T-helper 17 cell (primary cell): ENCODE measurements around the gene KRT5. TPM values are rescaled to one million over a fixed set of nuclear protein-coding genes. Genes with fewer than 3 reads are reported as not detected.
"Not testable (repeated sequence)": the region's sequence is repeated elsewhere in the genome, so short reads cannot be mapped to it uniquely, and the experiment has no call there.

ENCODE experiments used
- ATAC-seq: fragments of 150-1000 bp; cut with Tn5 transposase; 2 replicates; pipeline ENCODE4 v1.10.0; 2021; ENCODE audit warnings: mild to moderate bottlenecking, moderate library complexity
- DNase-seq, 3 donors: peaks; one replicate each; pipeline versions ENCODE4 v3.0.0 to v3.0.0-alpha.2; 2020 to 2021
- H3K9me3 ChIP-seq: one replicate; pipeline ENCODE4 v1.7.0; 2013; ENCODE audit warnings: low read length, mild to moderate bottlenecking; ENCODE audit not compliant: control insufficient read depth, poor library complexity, severe bottlenecking
- H3K27ac Mint-ChIP-seq: one replicate; pipeline ENCODE4 v1.8.0; 2022; ENCODE audit warnings: mild to moderate bottlenecking, moderate library complexity, mixed read lengths
- H3K27me3 Mint-ChIP-seq: one replicate; pipeline ENCODE4 v1.8.0; 2022; ENCODE audit warnings: mixed read lengths
- H3K36me3 Mint-ChIP-seq: one replicate; pipeline ENCODE4 v1.8.0; 2022; ENCODE audit warnings: low read depth, mixed read lengths
- H3K4me1 Mint-ChIP-seq: one replicate; pipeline ENCODE4 v1.8.0; 2022; ENCODE audit warnings: mild to moderate bottlenecking, mixed read lengths
- H3K4me3 Mint-ChIP-seq: one replicate; pipeline ENCODE4 v1.8.0; 2022; ENCODE audit warnings: mild to moderate bottlenecking, moderate library complexity, mixed read lengths
- total RNA-seq, 4 donors: library from RNA in 2 of 4; stranded (reverse) in 2 of 4; gene quantifications; one replicate each; pipeline ENCODE4 v1.2.3 and lab custom pipeline; 2022 to 2026

KRT5 gene
- total RNA-seq, 2 donors from 2014 or later: not detected

DNA sequence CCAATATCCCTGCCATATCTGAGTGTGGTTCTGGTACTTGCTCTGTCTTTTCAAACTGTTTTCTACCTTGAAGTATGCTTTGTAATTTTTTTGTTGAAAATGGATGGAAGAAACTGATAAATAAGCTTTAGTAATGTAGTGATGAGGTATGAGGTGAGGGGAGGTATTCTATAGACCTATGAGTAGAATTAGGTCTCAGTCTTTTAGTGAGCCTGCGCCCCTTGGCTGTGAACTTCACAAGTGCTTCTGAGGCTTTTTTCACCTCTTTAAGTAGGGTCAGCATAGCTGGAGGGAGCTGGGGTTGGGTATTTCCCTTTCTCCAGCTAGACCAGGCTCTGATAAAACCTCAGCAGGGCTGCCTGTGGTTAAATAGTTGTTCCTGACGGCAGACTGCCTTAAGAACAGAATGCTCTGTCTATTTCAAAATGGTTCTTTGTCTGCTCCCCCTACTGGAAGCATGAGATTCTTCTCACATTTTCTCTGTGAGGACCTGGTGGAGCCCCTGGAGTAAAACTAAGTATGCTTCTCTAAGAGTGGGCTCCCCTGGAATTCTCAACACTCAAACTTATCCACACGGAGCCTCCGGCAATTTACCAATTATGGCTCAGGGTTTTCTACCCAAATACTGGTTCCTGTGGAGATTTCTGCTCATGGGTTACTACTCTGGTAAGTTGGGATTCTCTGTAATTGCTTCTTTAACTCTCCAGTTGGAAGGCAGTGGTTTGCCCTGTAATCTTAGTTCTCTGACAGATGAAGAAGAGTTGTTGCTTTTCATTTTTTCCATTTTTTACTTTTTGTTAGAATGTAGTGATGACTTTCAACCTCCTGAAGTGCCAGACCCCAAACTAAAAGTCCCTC is 13.1 kb downstream of the KRT5 start:
- Mint-ChIP-seq H3K4me1 (peaks cover 2% of the 10 kb centered on the region), H3K36me3 (no peaks in the 10 kb centered on the region), H3K27me3 (peaks cover 50% of the 10 kb centered on the region), H3K27ac (no peak overlapping the region), H3K4me3 (no peak overlapping the region)
- no peak for ATAC-seq
- H3K9me3 ChIP-seq: no peaks in the 10 kb centered on the region
- no peak for DNase-seq

DNA sequence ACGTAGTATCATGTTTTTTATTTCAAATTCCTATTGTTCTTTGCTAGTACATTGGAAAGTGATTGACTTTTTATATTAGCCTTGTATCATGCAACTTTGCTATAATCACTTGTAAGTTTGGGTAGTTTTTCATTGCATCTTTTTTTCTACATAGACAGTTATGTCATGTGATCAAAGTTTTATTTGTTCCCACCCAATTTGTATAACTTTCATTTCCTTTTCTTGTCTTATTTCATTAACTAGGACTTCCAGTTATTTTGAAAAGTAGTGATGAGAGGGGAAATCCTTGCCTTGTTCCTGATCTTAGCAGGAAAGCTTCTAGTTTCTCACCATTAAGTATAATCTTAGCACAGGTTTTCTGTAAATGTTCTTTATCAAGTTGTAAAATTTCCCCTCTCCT is 17.3 kb downstream of the KRT5 start:
- Mint-ChIP-seq H3K4me1 (no peaks in the 10 kb centered on the region), H3K27me3 (peaks cover 47% of the 10 kb centered on the region), H3K27ac (no peak overlapping the region), H3K36me3 (peaks cover 3% of the 10 kb centered on the region), H3K4me3 (no peak overlapping the region)
- no peak for ATAC-seq
- no peaks in the 10 kb centered on the region for H3K9me3 ChIP-seq
- no peak for DNase-seq

DNA sequence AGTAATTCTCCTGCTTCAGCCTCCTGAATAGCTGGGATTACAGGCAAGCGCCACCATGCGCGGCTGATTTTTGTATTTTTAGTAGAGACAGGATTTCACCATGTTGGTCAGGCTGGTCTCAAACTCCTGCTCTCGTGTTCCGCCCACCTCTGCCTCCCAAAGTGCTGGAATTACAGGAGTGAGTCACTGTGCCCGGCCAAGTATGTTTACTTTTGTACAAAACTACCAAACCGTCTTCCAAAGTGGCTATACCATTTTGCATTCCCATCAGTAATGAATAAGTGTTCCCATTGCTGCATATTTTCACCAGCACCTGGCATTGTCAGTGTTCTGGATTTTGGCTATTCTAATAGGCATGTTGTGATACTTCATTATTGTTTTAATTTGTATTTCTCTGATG is 18.7 kb downstream of the KRT5 start:
- H3K27me3 Mint-ChIP-seq: peaks cover 43% of the 10 kb centered on the region
- no peaks in the 10 kb centered on the region for H3K4me1 Mint-ChIP-seq
- no peaks in the 10 kb centered on the region for H3K9me3 ChIP-seq
- ATAC-seq: no peak
- DNase-seq: no peak
- no peak overlapping the region for H3K27ac Mint-ChIP-seq
- peaks cover 3% of the 10 kb centered on the region for H3K36me3 Mint-ChIP-seq
- no peak overlapping the region for H3K4me3 Mint-ChIP-seq

DNA sequence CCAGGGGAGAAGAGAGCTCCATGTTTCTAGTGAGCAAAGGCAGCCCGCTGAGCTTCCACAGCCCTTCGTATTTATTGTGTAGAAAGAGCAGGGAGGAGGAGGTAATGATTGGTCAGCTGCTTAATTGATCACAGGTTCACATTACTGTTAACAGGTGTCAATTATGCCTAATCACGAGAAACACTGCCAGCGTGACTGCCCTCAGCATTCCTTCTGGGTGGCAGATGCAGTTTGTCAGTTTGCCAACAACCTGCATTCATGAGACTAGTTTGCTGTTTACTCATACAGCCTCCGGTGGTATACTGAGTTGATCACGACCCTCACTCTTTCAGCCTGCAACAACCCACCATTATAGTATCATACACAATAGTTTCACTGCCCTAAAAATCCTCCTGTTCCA is 19.6 kb downstream of the KRT5 start:
- H3K4me3 Mint-ChIP-seq, ATAC-seq, H3K9me3 ChIP-seq, H3K36me3 Mint-ChIP-seq, H3K4me1 Mint-ChIP-seq, H3K27ac Mint-ChIP-seq, DNase-seq: not testable (repeated sequence)
- H3K27me3 Mint-ChIP-seq: peaks cover 40% of the 10 kb centered on the region

DNA sequence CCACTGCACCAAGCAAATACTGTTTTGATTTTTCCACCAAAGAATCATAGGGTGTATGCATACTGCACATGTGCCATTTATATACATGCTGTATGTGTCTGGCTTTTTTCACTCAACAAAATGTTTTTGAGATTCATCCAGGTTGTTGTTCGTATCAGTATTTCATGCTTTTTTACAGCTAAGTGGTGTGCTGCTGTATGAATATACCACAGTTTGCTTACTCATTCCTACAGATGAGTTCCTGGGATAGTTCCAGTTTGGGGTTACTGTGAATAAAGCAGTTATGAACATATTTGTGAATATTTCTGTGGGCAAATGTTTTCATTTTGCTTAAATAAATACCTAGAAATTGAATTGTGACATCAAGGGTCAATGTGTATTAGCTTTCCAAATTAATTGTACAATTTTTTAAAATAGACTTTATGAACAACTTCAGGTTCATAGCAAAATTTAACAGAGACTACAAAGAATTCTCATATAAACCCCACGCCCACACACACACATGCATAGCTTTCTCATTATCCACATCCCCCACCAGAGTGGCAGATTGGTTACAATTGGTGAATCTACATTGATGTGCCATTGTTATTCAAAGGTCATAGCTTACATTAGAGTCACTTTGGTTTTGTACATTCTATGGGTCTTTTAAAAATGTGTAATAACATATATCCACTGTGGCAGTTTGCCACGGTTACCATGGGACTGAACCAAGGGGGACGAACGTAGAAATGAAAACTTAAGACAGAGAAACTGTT is 20.2 kb downstream of the KRT5 start:
- no peaks in the 10 kb centered on the region for H3K9me3 ChIP-seq
- DNase-seq: no peak
- H3K4me1 Mint-ChIP-seq: peaks cover 4% of the 10 kb centered on the region
- H3K27ac Mint-ChIP-seq: no peak overlapping the region
- ATAC-seq: no peak
- H3K36me3 Mint-ChIP-seq: peaks cover 3% of the 10 kb centered on the region
- peaks cover 39% of the 10 kb centered on the region for H3K27me3 Mint-ChIP-seq
- H3K4me3 Mint-ChIP-seq: no peak overlapping the region

DNA sequence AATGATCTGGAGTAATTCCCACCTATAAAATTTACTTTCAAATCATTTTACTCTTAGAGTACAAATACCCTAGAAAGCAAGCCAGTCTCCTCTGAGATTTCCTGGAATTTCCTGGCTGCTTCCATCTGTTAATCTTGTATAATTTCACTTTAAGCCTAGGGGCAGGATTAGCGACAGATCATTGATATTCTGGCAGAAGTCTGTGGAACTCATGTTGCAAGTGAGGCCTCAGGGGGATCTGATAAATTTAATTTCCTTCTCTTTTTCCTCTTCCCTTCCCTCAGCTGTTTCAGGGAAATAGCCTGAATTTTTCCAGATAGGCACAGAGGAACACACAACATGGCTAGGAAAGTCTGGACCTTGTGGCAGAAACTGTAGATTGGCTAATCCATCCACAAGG is 21.2 kb downstream of the KRT5 start:
- no peak overlapping the region for H3K27ac Mint-ChIP-seq
- H3K27me3 Mint-ChIP-seq: peaks cover 48% of the 10 kb centered on the region
- H3K4me3 Mint-ChIP-seq: no peak overlapping the region
- DNase-seq (no peak), ATAC-seq (no peak)
- no peaks in the 10 kb centered on the region for H3K9me3 ChIP-seq
- peaks cover 3% of the 10 kb centered on the region for H3K36me3 Mint-ChIP-seq
- H3K4me1 Mint-ChIP-seq: peaks cover 4% of the 10 kb centered on the region

DNA sequence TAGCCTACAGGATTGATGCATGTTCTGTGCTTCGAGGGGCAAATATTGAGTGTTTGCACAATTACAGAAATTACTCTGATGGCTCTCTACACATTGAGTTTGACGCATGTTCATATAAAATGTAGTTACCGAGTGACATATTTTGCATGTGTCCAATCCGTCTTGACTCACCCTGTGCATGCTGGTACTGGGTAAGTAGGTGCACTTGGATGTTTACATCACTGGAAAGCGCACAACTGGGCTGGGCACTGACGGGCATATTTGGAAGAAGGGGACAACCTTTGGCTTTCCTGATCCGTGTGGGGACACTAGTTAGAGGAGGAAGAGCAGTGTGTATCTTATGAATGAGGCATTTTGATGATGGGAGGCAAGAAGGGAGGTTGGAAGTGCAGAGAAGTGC is 22.2 kb downstream of the KRT5 start:
- peaks cover 4% of the 10 kb centered on the region for H3K4me1 Mint-ChIP-seq
- no peak for ATAC-seq
- no peak overlapping the region for H3K4me3 Mint-ChIP-seq

DNA sequence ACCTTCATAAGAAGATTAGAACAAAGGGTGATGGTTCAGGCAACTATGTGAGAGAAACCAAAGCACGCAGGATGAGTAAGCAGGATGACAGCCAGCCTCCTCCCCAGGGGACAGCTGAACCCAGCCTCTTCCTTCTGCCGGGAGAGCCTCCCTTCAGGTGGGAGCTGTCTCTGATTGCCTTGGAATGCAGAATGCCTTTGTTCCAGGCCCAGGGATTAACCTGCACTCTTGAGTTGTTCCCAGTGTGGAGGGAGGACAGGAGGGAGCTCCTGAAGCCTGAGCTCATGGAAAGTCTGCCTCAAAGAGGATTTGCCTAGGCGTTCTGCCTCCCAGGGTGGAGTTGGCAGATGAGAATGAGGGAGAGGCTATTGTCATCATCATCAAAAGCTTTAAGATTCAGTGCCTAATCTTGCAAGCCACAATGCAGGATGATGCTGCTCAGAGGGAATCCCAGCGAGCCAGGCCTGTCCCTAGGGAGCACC is 23.6 kb downstream of the KRT5 start:
- no peak overlapping the region for H3K4me3 Mint-ChIP-seq
- peaks cover 4% of the 10 kb centered on the region for H3K4me1 Mint-ChIP-seq
- H3K36me3 Mint-ChIP-seq: peaks cover 3% of the 10 kb centered on the region
- DNase-seq (no peak), ATAC-seq (no peak)
- no peak overlapping the region for H3K27ac Mint-ChIP-seq
- H3K27me3 Mint-ChIP-seq: peaks cover 65% of the 10 kb centered on the region
- no peaks in the 10 kb centered on the region for H3K9me3 ChIP-seq

More for the DNA sequence above, 22.2 kb downstream of the KRT5 start:
- peaks cover 58% of the 10 kb centered on the region for H3K27me3 Mint-ChIP-seq
- H3K9me3 ChIP-seq: no peaks in the 10 kb centered on the region
- no peak overlapping the region for H3K27ac Mint-ChIP-seq
- peaks cover 3% of the 10 kb centered on the region for H3K36me3 Mint-ChIP-seq
- DNase-seq: no peak

DNA sequence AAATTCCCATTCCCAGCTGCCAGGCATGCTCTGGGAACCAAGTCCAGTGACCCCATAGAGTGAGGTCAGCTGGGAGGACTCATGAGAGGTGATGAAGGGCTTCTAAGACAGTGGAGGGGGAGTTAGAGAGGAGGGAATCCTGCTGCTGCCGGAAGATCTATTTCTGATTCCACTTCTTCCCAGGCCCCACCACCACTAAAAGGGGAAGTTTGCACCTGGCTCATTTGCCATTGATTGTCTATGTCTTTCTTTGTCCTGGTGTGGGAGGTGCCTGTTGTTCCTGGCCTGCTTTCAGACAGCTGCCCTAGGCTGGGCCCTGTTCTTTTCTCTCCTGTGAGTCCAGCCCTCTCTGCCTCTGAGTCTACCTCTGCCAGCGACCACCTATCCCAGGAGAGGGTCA is 24.1 kb downstream of the KRT5 start:
- ATAC-seq: no peak
- Mint-ChIP-seq H3K4me3 (no peak overlapping the region), H3K27ac (no peak overlapping the region)

DNA sequence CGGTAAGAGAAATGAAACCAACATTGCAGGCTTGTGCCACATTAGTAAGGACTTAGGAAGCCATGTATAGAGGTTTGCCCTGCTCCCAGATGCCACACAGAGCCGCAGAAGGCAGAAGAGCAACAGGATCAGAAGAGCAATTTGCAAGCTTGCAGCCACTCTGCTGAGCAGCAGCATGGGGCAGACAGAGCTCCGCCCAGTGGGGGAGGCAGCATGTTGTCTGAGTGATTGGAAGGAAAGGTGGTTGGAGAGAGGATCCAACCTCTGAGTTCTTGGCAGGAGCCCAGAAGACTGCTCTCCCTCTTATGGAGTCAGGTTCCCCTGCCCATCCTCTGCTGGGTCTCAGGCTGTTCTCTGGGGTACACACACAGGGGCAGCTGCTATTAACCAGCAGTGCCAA is 24.8 kb downstream of the KRT5 start:
- peaks cover 73% of the 10 kb centered on the region for H3K27me3 Mint-ChIP-seq
- H3K9me3 ChIP-seq: no peaks in the 10 kb centered on the region
- H3K36me3 Mint-ChIP-seq: peaks cover 3% of the 10 kb centered on the region
- ATAC-seq (no peak), DNase-seq (no peak)
- no peak overlapping the region for H3K27ac Mint-ChIP-seq
- peaks cover 4% of the 10 kb centered on the region for H3K4me1 Mint-ChIP-seq
- H3K4me3 Mint-ChIP-seq: no peak overlapping the region

More for the DNA sequence above, 24.1 kb downstream of the KRT5 start:
- DNase-seq: no peak
- Mint-ChIP-seq H3K36me3 (peaks cover 3% of the 10 kb centered on the region), H3K4me1 (peaks cover 4% of the 10 kb centered on the region), H3K27me3 (peaks cover 67% of the 10 kb centered on the region)
- H3K9me3 ChIP-seq: no peaks in the 10 kb centered on the region

DNA sequence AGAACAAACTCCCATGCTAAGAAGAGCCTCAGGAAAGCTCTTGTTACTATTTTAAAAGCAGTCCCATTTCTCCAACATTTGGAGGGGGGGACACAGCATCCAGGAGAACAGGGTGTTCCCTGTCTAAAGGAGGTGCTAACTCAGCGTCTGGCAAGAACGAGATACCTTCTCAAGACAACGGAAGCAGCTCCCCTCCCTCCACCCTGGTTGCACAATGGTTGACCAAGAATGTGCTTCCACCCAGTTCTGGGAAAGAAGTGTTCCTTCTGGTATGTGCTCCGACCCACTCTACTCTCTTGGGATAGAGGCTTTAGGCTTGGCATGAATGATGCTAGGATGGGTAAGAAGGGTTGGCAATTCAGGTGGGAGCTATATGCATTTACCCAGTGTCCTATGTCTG is 25.7 kb downstream of the KRT5 start:
- ATAC-seq: no peak
- H3K27ac Mint-ChIP-seq: no peak overlapping the region
- no peaks in the 10 kb centered on the region for H3K9me3 ChIP-seq
- peaks cover 4% of the 10 kb centered on the region for H3K4me1 Mint-ChIP-seq
- H3K4me3 Mint-ChIP-seq: no peak overlapping the region
- peaks cover 81% of the 10 kb centered on the region for H3K27me3 Mint-ChIP-seq
- no peak for DNase-seq
- H3K36me3 Mint-ChIP-seq: peaks cover 3% of the 10 kb centered on the region

DNA sequence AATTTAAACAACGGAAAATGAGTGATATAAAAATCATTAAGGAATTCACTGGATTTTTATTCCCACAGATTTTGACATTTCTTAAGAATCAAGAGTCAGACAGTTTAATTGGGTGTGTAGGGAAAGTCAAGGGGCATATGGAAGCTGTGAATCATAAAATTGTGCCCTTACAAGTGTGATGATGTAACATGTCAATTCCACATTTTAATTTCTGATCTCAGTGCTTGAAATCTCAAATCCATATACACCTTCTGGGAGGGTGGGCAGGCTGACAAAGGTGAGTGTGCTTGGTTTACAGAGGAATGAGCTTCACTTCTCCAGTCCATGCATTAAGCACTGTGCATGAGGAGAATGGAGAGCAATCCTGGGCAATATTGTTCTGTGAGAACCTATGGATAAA is 26.1 kb downstream of the KRT5 start:
- peaks cover 84% of the 10 kb centered on the region for H3K27me3 Mint-ChIP-seq
- H3K9me3 ChIP-seq: no peaks in the 10 kb centered on the region
- DNase-seq: no peak
- H3K4me1 Mint-ChIP-seq: peaks cover 4% of the 10 kb centered on the region
- H3K36me3 Mint-ChIP-seq: peaks cover 3% of the 10 kb centered on the region
- no peak overlapping the region for H3K4me3 Mint-ChIP-seq
- ATAC-seq: no peak
- H3K27ac Mint-ChIP-seq: no peak overlapping the region

DNA sequence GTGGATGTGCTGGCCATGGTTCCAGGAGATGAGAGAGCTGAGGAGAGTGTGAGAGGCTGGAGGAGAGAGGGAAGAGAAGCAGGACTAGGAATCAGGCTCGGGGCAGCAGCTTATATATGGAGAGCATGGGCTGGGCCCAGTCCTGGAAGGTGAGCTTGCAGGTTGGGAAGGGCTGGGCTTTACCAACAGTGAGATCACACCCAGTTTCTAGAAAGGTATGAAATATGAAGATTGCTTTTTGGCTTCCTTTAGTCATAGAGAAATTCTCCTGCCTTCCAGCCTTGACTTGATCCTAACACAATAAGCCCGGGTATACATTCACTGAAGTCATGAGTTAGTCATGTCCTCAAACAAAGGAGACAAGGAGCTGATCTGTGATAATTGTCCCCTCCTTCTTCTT is 27.0 kb downstream of the KRT5 start, which contains the start of gene KRT6A:
TSS of gene KRT6A (minus strand) at position 86 of the 400 bp plus-strand sequence. CDS start at position 17, 69 bp downstream.
- Mint-ChIP-seq H3K36me3 (peaks cover 2% of the 10 kb centered on the region), H3K27me3 (peaks cover 88% of the 10 kb centered on the region), H3K4me1 (peaks cover 4% of the 10 kb centered on the region), H3K27ac (no peak within 1 kb of the TSS), H3K4me3 (no peak within 1 kb of the TSS)
- DNase-seq (no peak), ATAC-seq (no peak)
- H3K9me3 ChIP-seq: no peaks in the 10 kb centered on the region
